ENCODE measurements around the gene URB1.
"Not testable (repeated sequence)": the region's sequence is repeated elsewhere in the genome, so short reads cannot be mapped to it uniquely, and the experiment has no call there.

Gene URB1

GRCh38 chr21:32392880-32393676 is at the start of gene URB1:
Gene URB1, minus strand, starts transcription at chr21:32393012. Its CDS starts 102 bp downstream, at chr21:32392910.
- DNase-seq = peak; percentile 84

- no peak for DNase-seq
These were observed 44.9 kb upstream of the URB1 start for GRCh38 chr21:32437729-32438128.

- DNase-seq = not testable (repeated sequence)
These were observed 40.3 kb upstream of the URB1 start for GRCh38 chr21:32432982-32433660.

- DNase-seq = no peak
These were observed 35.3 kb upstream of the URB1 start for GRCh38 chr21:32427958-32428623.

DNA sequence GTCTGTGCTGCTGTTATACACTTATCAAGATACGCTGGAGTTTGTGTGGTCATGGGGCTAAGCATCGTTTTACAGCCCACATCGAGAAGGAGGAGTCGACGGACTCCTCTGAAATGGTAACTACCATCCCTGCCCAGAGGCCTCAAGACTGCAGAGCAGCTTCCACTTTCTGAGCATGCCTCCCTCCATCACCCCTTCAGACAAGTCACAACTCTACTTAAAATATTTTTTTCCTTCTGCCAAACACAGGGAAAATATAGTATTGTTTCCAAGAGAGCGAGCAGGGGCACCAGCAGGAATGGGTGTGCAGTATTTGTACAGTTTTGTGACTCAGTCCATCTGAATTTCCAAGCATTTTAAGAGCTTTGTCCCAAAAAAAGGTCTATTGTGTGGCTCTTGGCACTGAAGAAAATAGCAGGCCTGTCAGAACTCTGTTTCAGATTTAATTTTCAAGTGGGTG is 33.8 kb upstream of the URB1 start:
- DNase-seq = no peak

GRCh38 chr21:32426066-32426465 is 33.3 kb upstream of the URB1 start:
- no peak for DNase-seq

DNA sequence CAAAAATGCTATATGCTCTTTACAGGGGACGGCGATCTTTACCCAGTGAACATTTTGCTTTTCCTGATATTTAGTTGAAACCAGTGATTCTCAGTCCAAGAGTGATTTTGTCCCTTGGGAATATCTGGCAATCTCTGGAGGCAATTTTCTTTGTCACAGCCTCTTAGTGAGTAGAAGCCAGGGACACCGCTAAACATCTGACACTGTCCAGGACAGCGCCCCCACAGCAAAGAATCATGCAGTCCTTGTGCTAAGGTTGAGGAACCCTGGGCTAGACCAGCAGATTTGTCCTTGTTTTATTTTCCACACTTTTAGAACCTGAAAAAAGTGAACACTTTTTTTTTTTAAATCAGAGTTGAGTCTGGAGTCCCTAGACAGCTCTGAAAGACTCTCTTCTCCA is 32.8 kb upstream of the URB1 start:
- DNase-seq = no peak

- DNase-seq = no peak
These were observed 31.9 kb upstream of the URB1 start for GRCh38 chr21:32424674-32425073.

DNA sequence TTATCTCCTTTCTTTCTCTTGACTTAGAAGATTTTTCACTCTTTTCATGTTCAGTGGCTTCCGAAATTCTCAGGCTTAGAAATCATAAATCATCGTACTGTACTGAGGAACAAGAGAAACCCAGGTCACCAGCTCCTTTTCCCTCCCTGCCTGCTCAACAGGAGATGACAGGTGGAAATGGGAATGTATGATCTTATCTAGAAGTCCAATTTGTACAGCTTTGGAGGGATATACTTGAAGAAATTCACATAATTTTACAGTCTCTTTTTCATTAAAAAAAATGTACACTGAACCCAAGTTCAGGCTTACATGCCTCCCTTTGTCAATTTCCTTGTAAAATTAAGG is 31.4 kb upstream of the URB1 start:
- no peak for DNase-seq

- DNase-seq = no peak
These were observed 30.7 kb upstream of the URB1 start for GRCh38 chr21:32423320-32424190.

- DNase-seq = no peak
These were observed 29.3 kb upstream of the URB1 start for GRCh38 chr21:32422064-32422463.

- DNase-seq = no peak
These were observed 25.3 kb upstream of the URB1 start for GRCh38 chr21:32418146-32418545.

DNA sequence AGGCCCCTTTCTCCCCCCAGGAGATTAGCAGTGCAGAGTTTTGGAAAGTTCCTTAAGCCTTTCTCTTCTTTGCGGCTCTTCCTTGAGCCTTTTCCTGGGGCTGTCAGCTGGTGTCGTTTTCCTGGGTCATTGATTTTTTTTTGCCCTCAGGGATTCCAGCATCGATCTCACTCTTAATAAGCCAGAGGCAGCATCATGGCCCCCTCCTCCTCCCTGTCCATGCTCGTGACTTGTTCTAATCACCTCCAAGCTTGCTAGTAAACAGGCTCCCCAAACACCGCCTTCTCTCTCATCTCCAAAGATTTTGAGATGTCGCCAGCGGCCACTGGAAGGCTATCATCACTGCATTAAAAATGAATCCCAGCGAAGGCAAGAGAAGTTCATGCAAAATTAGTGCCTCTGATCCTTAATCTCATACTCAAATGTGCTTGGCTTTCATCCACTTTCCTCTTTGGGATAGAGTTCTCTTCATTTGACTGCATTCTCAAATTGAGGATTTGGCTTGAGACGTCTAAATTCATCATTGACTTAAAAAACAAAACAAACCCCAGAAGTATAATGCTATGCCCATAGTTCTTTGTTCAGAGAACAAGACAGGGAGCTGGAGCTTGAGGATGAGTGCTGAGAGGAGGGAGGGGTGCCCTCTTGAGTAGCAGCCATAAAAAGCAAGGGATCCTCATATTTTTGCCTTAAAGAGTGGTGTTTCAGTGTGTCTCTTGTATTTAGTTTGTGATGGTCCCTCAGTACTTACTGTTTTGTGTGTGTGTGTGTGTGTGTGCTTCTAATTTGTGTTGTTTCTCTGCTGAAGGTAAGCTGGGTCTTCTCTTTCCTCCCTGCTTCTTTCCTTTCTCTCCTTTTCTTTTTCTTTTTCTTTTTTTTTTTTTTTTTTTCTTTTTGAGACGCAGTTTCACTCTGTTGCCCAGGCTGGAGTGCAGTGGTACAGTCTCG is 22.9 kb upstream of the URB1 start:
- DNase-seq = no peak

DNA sequence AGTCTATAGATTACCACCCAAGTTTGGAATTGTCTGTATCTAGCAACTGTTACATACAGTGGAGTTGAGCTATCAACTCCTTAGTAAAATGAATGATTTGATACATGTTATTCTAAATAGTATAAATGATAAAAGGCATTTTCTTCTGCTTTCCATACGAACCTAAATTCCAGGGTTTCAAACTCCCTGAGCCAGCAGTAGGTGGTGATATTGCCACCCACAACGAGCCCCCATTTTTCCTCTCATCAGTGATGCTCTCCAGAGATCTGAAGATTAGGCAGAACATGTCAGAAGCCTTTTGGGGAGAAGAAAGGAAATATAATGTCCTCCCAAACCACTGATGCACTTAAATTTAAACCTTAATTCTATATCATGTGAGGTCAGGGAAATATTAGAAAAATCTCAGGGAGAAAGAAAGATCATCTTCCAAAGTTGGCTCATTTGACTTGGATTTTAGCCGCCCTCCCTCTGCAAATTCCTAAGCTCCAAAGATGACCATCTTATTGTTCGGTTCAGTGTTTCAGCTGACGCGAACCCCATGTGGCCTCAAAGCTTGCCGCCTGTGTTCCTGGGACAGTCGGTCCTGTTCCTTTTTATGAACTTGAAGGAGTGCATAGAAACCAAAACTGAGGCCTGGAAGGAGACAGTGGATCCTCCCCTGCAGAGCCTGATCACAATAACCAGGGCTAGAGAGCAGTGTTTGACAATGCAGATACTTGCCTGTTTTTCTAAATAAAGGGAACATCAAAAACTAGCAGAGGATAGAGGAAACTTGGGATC is 22.0 kb upstream of the URB1 start:
- no peak for DNase-seq

DNA sequence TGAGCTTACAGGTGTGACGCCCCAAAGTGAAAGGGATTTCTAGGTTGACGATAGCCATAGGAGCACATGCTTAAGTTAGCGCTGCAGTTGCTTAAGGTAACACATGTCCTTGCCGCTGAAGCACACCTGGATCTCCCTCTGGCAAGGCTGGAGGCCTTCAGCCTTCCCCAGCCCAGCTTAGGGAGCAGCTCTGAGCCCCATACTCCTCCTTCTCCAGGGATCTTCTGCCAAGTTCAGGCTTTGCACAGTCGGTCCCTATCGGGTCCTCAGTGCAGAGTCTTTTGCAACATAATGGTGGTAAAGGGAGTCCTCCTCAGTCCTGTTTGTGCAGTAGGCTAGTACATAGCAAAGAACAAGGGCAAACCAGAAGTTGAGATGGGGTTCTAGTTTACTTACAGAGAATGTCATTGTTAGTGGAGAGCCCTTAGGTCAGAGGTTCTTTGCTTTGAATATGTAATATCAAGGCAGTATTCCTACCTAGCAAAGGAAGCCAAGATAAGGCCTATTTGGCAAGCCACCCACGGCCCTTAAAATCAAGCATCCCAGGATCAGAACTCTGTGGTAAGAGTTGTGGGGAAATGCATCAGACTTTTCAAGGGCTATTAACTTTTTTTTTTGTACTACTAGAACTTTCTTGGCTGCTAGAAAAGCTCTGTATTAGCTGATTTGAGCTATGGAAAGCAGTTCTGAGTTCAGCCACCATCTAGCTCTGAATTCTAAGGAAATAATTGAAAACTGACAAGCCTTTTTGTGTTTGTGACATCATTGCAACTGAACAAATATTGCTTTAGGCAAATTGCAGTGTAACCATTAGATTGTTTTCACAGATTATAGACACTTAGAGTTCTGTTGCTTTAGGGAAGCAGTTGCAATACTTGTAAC is 21.1 kb upstream of the URB1 start:
- no peak for DNase-seq

DNA sequence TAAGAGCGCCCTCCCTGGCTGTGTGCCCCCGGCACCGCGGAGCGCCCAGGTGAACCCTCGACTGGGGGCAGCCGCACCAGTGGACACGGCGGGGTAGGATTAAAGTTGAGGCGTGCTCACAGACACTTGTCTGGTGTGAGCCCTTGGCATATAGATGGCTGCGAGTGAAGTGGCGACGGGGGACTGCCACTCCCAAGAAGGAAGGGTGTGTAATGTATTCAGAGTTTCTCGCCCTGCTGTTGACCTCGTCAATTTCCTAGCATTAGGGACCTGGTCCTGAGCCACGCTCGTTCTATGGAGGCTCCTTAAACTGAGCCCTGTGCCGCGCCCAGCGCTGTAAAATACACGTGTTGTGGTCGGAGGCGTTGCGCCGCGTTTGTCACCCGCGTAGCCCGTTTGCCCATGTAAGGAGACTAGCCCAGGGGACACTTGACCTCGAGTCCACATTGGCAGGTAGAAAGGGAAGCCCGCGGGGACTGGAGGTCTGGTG is 20.2 kb upstream of the URB1 start:
- no peak for DNase-seq

- no peak for DNase-seq
These were observed 19.6 kb upstream of the URB1 start, which contains the start of gene EVA1C for GRCh38 chr21:32412162-32413014. Gene EVA1C, plus strand, starts transcription at chr21:32412706. Its CDS starts 148 bp downstream, at chr21:32412854.

- peak; percentile 14 for DNase-seq
These were observed 18.7 kb upstream of the URB1 start for GRCh38 chr21:32411350-32412161.

Data from GDM1 (cell line).